Measurements from ENCODE around the gene SLC26A3. TPM values are rescaled to one million over a fixed set of nuclear protein-coding genes. Genes with fewer than 3 reads are reported as not detected.

Gene SLC26A3
- total and polyA plus RNA-seq, 2 experiments from 2014 or later: not detected

GRCh38 chr7:107715531-107715930 lies 87.5 kb downstream of the SLC26A3 start:
- Mint-ChIP-seq H3K4me3 (no peak overlapping the region), H3K4me1 (peaks cover 9% of the 10 kb centered on the region), H3K27ac (no peak overlapping the region), H3K36me3 (ENCODE audit: low read depth) (no peaks in the 10 kb centered on the region), H3K27me3 (ENCODE audit: insufficient read depth, low read depth, poor library complexity) (no peaks in the 10 kb centered on the region), H3K9me3 (no peaks in the 10 kb centered on the region)
- H3F3A ChIP-seq (replicated peaks; ENCODE audit: low read depth): no peaks in the 10 kb centered on the region
- no peaks in the 10 kb centered on the region for H3K4me1 ChIP-seq (ENCODE audit: insufficient read depth)
- H3K27me3 ChIP-seq (ENCODE audit: insufficient read depth): no peaks in the 10 kb centered on the region
- no peaks in the 10 kb centered on the region for H3K36me3 ChIP-seq (ENCODE audit: insufficient read depth)
- H4K20me1 ChIP-seq (replicated peaks; ENCODE audit: insufficient read depth): no peaks in the 10 kb centered on the region
- no peak overlapping the region for H3K27ac ChIP-seq (ENCODE audit: low read depth)
- ATAC-seq (no peak), DNase-seq (ENCODE audit: low spot score) (no peak)
- no peak overlapping the region for H3K4me2 ChIP-seq
- H3K9me2 ChIP-seq (ENCODE audit: insufficient read depth): no peaks in the 10 kb centered on the region
- TF ChIP-seq ZNF462 (CRISPR knock-in tag; IDR thresholded peaks at IDR 0.05) (no peak), ZNF331 (CRISPR knock-in tag; IDR thresholded peaks at IDR 0.05; ENCODE audit: low read depth) (no peak), ETS1 (IDR thresholded peaks at IDR 0.05) (no peak), REST (IDR thresholded peaks at IDR 0.05; ENCODE audit: unreplicated experiment) (no peak), JUNB (IDR thresholded peaks at IDR 0.05; ENCODE audit: unreplicated experiment) (no peak), EZH2phosphoT487 (IDR thresholded peaks at IDR 0.05; ENCODE audit: unreplicated experiment) (no peak), POLR2AphosphoS5 (IDR thresholded peaks at IDR 0.05; ENCODE audit: low read depth) (no peak), EZH2 (IDR thresholded peaks at IDR 0.05; ENCODE audit: low read depth, unreplicated experiment) (no peak), ZNF114 (CRISPR knock-in tag; IDR thresholded peaks at IDR 0.05) (no peak)
- H3K79me2 ChIP-seq (replicated peaks; ENCODE audit: insufficient read depth): no peaks in the 10 kb centered on the region
- H3K4me3 ChIP-seq: no peak overlapping the region
- no peak overlapping the region for H2AFZ ChIP-seq
